GM15510 (cell line): Measurements from ENCODE around the gene AGBL1.

Source experiments
- POLR2A ChIP-seq: IDR thresholded peaks from 3 replicates; pipeline ENCODE4 v1.6.1; 2011; ENCODE audit warnings: borderline replicate concordance; ENCODE audit not compliant: insufficient read length; ENCODE audit errors: extremely low read depth

Gene AGBL1

GRCh38 chr15:86905625-86906256, 826.1 kb downstream of the AGBL1 start:
- no peak for TF ChIP-seq POLR2A

- no peak for TF ChIP-seq POLR2A
Measured at GRCh38 chr15:86906376-86906775, 826.7 kb downstream of the AGBL1 start.

DNA sequence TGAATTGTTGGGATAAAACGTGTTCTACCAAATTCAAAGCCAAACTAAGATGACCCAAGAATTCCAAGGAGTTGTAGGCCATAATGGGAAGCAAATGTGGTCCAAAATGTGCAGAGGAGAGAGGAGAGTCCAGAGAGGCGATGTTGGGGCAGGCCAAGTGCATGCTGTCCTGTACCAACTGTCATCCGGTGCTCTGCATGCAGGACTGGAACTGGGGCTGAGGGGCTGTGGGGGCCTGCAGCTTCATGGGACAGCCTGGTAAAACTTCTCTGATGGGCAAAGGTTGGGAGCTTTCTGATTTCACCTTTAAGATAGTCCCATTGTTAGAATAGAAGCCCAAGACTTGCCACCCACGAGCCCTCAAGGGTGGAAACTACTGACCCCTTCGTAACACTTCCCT, 831.4 kb downstream of the AGBL1 start:
- no peak for TF ChIP-seq POLR2A

DNA sequence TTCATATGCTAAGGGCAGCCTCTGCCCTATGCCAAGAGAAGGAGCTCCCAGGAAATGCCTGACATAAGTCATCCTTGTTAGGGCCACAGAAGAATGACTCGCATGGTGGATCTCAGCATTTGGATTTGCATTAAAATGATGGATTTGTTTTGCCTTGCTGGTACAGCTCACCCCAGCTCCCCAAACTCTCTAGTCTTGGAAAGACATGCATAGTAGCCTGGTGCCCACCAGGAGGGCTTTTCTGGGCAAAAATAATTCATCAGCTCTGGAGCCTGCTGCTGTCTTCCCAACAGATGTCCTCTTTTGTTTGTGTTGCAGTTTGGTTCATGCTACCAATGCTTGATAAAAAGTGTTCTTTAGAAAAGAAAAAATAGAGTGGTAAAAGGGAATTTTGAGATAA, 833.0 kb downstream of the AGBL1 start:
- no peak for TF ChIP-seq POLR2A

GRCh38 chr15:86915811-86916331, 836.2 kb downstream of the AGBL1 start:
- TF ChIP-seq POLR2A: no peak

GRCh38 chr15:86916671-86917360, 837.1 kb downstream of the AGBL1 start:
- no peak for TF ChIP-seq POLR2A

DNA sequence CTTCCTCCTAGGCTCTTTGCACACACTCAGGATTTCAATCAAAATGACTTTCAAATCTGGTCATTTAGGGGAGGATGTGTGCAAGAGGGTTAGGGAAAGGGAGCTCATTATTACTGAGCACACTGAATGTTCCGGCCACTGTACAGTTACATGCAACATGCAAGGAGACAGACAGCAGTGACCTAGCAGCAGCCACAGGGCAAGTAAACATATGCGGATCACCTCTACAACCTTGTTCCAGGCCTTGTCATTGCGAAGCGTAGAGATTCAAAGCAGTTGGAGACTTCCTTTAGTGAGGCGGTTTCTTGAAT, 837.6 kb downstream of the AGBL1 start:
- no peak for TF ChIP-seq POLR2A

- TF ChIP-seq POLR2A: no peak
Measured at GRCh38 chr15:86919581-86919980, 839.9 kb downstream of the AGBL1 start.

- TF ChIP-seq POLR2A: no peak
Measured at GRCh38 chr15:86929461-86929860, 849.8 kb downstream of the AGBL1 start.

- no peak for TF ChIP-seq POLR2A
Measured at GRCh38 chr15:86932456-86932855, 852.8 kb downstream of the AGBL1 start.

DNA sequence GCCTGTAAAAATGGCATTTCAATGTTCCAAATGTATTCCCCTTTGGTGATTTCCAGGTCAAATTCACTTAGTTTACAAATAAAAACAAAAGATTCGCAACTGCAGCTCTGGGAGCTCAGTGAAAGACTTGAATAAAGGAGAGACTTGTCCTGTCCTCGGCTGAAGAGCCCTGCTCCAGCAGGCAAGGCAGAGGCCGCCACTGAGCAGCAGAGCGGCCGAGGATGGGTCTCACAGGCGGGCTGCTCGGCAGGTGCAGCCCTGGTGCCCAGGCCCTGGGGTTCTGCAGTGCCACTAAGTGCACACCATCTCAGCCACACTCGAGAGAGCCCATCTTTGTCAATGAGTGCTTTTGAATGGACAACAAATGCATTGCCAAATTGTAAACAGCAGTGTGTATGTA, 856.2 kb downstream of the AGBL1 start:
- no peak for TF ChIP-seq POLR2A

- TF ChIP-seq POLR2A: no peak
Measured at GRCh38 chr15:86942285-86942684, 862.6 kb downstream of the AGBL1 start.

GRCh38 chr15:86948719-86949118, 869.0 kb downstream of the AGBL1 start:
- no peak for TF ChIP-seq POLR2A

- no peak for TF ChIP-seq POLR2A
Measured at GRCh38 chr15:86959254-86959653, 879.6 kb downstream of the AGBL1 start.

- no peak for TF ChIP-seq POLR2A
Measured at GRCh38 chr15:86961669-86962068, 882.0 kb downstream of the AGBL1 start.

DNA sequence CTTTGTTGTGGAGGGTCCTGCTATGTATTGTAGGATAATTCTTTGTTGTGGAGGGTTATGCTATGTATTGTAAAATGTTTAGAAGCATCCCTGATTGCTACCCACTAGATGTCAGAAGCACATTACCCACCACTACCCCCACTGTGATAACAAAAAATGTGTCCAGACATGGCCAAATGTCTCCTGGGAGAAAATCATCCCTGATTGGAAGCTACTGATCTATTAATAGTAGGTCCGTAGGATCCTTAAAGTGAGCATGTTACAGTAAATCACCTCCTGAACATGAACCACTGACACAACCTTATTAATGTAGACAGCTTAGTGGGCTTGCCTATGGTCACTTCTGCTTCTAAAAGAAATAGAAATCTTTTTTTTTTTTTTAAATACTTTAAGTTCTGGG, 884.6 kb downstream of the AGBL1 start:
- TF ChIP-seq POLR2A: no peak
